Jurkat, Clone E6-1 (cell line): Measurements from ENCODE around the gene AKT1S1.

ENCODE experiments used
- DNase-seq: peaks from one replicate; pipeline ENCODE4 v3.0.0-alpha.2; 2011; ENCODE audit warnings: low read depth, low spot score
- H3K4me3 ChIP-seq: 2 replicates; pipeline ENCODE4 v1.5.1; 2011; ENCODE audit warnings: mild to moderate bottlenecking, low read length, control low read depth, moderate library complexity

Gene AKT1S1

DNA sequence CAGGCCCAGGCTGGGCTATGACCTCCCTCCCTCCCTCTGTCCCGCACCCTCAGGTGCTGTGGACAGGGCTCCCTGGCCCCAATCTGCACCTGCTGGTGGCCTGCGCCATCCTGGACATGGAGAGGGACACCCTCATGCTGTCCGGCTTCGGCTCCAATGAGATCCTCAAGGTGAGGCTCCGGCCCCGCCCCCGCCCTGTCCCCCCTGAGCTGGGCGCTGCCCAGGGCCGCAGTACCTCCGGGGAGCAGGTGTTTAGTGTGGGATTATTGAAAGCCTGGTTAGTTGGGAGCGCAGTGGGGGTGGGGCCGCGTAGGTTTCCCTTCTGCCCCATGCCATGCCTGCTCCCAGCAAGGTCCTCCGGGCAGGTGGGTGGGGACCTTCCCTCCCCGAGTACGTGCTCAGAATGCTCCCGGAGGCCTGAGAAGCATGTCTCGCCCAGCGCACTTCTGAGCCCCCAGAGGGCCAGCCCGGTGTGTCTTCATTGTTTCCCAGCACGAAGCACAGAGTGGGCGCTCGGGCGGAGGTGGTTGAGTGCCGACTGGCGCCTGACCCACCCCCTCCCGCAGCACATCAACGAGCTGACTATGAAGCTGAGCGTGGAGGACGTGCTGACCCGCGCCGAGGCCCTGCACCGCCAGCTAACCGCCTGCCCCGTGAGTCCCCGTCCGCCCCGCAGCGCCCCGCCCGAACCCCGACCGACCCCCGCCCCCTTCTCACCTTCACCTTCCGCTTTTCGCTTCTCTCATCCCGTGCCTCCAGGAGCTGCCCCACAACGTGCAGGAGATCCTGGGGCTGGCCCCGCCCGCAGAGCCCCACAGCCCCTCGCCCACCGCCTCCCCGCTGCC lies 10.7 kb upstream of the AKT1S1 start:
- H3K4me3 ChIP-seq = no peak overlapping the region
- DNase-seq = no peak

DNA sequence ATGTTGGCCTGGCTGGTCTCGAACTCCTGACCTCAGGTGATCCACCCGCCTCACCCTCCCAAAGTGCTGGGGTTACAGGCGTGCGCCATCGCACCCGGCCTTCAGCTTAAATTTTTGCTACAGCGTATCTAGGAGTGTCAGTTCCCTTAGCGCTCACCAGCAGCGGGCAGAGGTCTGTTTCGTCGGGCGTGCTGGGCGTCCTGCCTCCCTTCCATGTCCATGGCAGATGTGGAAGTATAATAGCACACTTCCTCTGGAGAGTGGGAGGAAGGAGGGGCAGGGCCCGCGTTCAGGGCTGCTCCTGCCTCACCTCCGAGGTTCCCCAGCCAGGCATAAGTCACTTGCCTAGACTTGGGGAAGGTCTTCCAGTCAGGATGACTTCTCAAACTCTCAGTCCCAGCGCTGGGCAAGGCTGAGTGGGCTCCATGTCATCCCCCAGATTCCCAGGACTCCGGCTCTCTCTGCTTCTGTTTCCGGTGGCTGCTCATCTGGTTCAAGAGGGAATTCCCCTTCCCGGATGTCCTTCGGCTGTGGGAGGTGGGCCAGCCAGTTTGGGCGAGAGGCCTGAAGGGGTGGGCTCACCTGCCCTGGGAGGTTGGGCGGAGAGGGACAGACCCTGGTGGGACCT lies 10.0 kb upstream of the AKT1S1 start:
- no peak for DNase-seq
- H3K4me3 ChIP-seq = no peak overlapping the region

DNA sequence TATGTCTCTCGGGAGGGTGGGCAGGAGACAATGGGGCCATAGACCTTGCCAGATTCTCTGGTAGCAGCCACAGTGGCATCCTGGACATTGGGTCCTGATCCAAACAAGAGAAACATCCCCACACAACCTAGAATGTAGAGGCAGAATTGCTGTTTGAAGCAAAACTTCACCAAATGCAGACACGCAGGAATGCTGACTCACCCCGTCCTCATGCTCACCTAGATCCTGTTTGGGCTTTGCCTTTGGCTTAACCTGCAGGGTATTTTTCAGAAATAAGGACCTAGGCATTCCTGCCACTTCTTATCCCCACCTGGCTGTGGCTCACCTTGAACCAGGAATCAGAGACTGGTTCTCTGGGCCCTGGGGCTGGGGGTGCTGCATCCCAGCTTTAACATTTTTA lies 7.6 kb upstream of the AKT1S1 start:
- no peak overlapping the region for H3K4me3 ChIP-seq
- DNase-seq = no peak

GRCh38 chr19:49884109-49884508 lies 7.0 kb upstream of the AKT1S1 start:
- no peak overlapping the region for H3K4me3 ChIP-seq
- no peak for DNase-seq

GRCh38 chr19:49883094-49883493 lies 5.9 kb upstream of the AKT1S1 start:
- H3K4me3 ChIP-seq = no peak overlapping the region
- no peak for DNase-seq

DNA sequence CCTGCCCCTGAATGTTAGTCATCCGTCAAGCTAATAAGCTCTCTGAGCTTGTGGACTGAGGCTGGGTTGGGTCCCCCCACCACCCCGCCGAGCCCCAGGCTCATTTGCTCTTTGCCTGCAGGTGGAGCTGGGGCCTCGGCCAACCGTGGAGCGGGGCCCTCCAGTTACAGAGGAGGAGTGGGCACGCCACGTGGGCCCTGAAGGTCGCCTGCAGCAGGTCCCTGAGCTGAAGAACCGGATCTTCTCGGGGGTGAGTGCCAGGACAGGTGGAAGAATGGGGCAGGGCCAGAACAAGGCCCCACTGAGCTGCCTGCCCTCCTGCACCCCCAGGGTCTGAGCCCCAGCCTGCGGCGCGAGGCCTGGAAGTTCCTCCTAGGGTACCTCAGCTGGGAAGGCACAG lies 5.5 kb upstream of the AKT1S1 start:
- no peak for DNase-seq
- no peak overlapping the region for H3K4me3 ChIP-seq

- DNase-seq = no peak
These were observed 4.7 kb upstream of the AKT1S1 start for GRCh38 chr19:49881672-49882394.

DNA sequence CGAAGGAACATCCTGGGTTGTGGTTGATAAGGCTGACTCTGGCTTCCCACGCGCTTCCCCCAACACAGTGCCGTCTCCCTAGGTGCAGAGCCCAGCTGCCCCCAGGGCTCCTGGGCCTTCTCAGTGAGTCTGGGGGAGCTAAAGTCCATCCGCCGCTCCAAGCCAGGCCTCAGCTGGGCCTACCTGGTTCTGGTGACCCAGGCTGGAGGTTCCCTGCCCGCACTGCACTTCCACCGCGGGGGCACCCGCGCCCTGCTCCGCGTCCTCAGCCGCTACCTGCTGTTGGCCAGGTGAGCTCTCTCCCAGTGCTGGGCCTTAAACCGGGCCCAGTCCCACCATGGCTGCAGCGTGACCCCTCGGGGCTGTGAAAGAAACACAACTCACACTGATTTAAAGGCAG lies 4.0 kb upstream of the AKT1S1 start:
- no peak for DNase-seq

More at GRCh38 chr19:49881672-49882394, 4.7 kb upstream of the AKT1S1 start:
- no peak overlapping the region for H3K4me3 ChIP-seq

GRCh38 chr19:49880162-49880869 lies 3.2 kb upstream of the AKT1S1 start:
- no peak overlapping the region for H3K4me3 ChIP-seq
- no peak for DNase-seq

More for the DNA sequence above, 4.0 kb upstream of the AKT1S1 start:
- no peak overlapping the region for H3K4me3 ChIP-seq

GRCh38 chr19:49879243-49879963 lies 2.2 kb upstream of the AKT1S1 start:
- DNase-seq = no peak
- no peak overlapping the region for H3K4me3 ChIP-seq

- no peak for DNase-seq
- H3K4me3 ChIP-seq = peak overlapping the region; percentile 69
These were observed 1.6 kb upstream of the AKT1S1 start for GRCh38 chr19:49878744-49879070.

DNA sequence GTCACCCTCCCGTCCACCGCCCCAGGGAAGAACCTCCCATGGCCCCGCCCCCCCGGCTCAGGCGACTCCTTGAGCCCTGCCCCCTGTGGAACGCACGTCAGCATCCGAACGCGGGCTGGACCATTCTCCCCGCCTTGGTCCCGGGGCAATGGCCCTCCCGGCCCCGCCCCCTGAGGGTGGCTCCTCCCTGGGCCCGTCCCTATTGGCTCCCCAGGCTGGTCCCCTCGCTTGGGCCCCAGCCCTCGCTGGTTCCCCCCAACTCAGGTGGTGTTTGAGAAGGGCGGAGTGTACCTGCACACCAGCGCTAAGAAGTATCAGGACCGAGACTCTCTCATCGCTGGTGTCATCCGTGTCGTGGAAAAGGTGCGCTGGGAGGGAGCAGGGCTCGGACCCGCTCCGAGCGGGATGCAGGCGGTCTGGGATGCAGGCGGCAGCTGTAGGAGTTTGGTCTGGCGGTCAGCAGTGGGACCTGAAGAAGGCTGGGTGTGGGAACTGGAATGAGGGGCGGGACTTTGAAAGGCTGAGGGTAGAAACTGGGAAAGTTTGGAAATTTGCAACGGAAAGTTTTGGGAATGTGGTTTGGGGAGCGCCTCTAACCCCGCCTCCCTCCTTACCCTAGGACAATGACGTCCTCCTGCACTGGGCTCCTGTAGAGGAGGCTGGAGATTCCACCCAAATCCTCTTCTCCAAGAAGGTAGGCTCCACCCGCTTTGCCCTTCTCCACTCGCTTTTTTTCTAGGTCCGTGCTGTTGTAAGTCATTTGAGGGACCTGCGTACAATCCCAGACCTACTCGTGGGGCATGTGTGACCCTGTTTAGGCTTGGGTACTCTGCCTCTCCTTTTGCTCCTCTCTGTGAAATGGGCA lies 956 bp upstream of the AKT1S1 start:
- H3K4me3 ChIP-seq = peak overlapping the region; percentile 69
- DNase-seq = peak; percentile 93

DNA sequence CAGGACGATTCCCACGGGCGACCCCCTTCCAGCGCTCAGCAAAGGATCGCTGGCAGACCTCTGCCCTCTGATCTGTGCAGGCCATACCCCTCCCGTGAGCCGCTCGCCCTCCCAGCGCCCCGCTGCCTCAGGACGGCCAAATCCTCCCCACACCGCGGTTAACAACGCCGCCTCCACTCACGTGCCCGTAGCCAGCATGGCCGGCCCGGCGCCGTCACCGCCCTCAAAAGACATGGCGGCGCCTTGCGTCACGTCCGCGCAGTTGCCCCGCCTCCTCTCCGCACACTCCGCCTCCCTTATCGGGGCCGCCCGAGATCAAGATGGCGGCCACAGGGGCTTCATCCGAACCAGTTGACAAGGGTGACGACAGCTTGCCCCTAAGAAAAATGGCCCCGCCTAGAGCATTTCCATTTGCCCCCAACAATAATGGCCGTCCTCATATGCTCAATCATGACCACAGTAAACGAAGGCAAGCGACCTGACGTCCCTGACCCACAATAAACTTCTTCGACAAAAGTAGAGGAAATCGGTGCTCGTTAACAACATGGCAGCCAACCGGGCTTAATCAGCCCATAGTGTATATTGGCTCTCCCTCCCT lies 634 bp downstream of the AKT1S1 start:
- peak overlapping the region; percentile 69 for H3K4me3 ChIP-seq
- peak; percentile 99 for DNase-seq

GRCh38 chr19:49875857-49876421 lies 1.2 kb downstream of the AKT1S1 start:
- no peak for DNase-seq
- H3K4me3 ChIP-seq = peak overlapping the region; percentile 69

- no peak for DNase-seq
- H3K4me3 ChIP-seq = peak overlapping the region; percentile 69
These were observed 2.0 kb downstream of the AKT1S1 start for GRCh38 chr19:49875177-49875576.

GRCh38 chr19:49874503-49875157 lies 2.5 kb downstream of the AKT1S1 start:
- DNase-seq = no peak
- H3K4me3 ChIP-seq = no peak overlapping the region

DNA sequence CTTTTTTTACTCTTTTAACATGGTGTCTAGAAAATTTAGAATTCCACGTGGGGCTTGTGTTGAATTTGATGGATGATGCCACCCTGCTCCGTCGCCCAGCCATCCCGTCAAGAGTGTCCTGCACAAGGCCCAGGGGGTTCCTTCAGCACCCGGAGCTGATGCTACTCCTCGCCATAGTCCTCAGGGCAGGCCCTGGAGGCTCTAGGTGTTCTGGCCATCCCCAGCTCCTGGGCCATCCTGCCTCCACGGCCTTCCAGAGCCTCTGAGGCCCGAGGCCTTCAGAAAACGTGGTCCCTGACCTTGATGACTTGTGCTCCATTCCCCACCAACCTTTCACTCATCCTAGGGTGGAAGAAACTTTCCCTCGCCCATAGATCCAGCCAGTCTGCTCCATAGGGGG lies 3.3 kb downstream of the AKT1S1 start:
- H3K4me3 ChIP-seq = no peak overlapping the region
- DNase-seq = no peak
